Measurements from ENCODE around the gene PYGL.

DNA sequence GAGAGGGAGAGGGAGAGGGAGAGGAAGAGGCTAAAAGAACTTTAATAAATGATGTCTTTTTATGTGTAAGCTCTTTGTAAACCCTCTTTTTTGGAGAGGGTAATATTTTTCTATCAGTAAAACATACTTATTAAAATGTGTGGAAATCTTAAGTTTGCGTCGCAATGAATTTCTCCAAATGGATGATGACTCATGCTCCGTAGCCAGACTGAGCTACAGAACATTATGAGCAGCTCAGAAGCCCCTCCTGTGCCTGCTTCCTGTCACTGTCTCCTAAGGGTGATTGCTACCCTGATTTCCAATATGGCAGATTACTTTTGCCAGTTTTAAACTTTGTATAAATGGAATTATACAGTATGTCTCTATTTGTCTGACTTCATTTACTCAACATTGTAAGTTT lies 13.0 kb upstream of the PYGL start:
- TF ChIP-seq GATA2 (IDR thresholded peaks at IDR 0.05; ENCODE audit: low read depth, low read length) (no peak), GATA3 (IDR thresholded peaks at IDR 0.05; ENCODE audit: low read depth, low read length) (no peak)
